Measurements from ENCODE around the gene FDXR. TPM values are rescaled to one million over a fixed set of nuclear protein-coding genes. Genes with fewer than 3 reads are reported as not detected.

FDXR gene
- total RNA-seq: 48.2 and 57.8 TPM in 2 replicates

GRCh38 chr17:74872313-74873036 lies at the start of gene FDXR:
Gene FDXR (minus strand): TSS chr17:74872994. CDS start chr17:74872944, 50 bp downstream.

GRCh38 chr17:74892974-74893911 lies 20.4 kb upstream of the FDXR start, which contains the start of gene FADS6:
Gene FADS6 (minus strand): TSS chr17:74893633. CDS start chr17:74893595, 38 bp downstream.

GRCh38 chr17:74859459-74860228 lies 13.2 kb downstream of the FDXR start, which contains the start of gene GRIN2C:
Gene GRIN2C (minus strand): TSS chr17:74859885. CDS start chr17:74855092, 4,793 bp downstream.

Other genes with a start within 250 kb of the FDXR start
- not detected in 2 replicates for gene CD300E, start 249.3 kb downstream of the FDXR start, total RNA-seq
- not detected in 2 replicates for gene CD300LF, start 160.1 kb downstream of the FDXR start, total RNA-seq
- gene RAB37, start 135.7 kb downstream of the FDXR start, total RNA-seq: 0.05 and 0.42 TPM in 2 replicates
- gene NHERF1, start 124.4 kb downstream of the FDXR start, total RNA-seq: 215 and 238 TPM in 2 replicates
- 22.3 and 24.6 TPM in 2 replicates for gene NAT9, start 96.6 kb downstream of the FDXR start, total RNA-seq
- gene GRIN2C, start 13.1 kb downstream of the FDXR start, total RNA-seq: not detected in 2 replicates
- gene FADS6, start 20.6 kb upstream of the FDXR start, total RNA-seq: 0.74 and 0.85 TPM in 2 replicates
- gene USH1G, start 50.3 kb upstream of the FDXR start, total RNA-seq: 5.2 and 5.6 TPM in 2 replicates
- gene OTOP2, start 51.3 kb upstream of the FDXR start, total RNA-seq: 0.42 and 0.79 TPM in 2 replicates
- gene OTOP3, start 62.9 kb upstream of the FDXR start, total RNA-seq: 0.14 and 0.56 TPM in 2 replicates
- gene HID1, start 99.8 kb upstream of the FDXR start, total RNA-seq: 3.8 and 9.2 TPM in 2 replicates
- gene CDR2L, start 114.6 kb upstream of the FDXR start, total RNA-seq: 19.4 and 27.5 TPM in 2 replicates
- gene MRPL58, start 139.7 kb upstream of the FDXR start, total RNA-seq: 80.0 and 116 TPM in 2 replicates
- 301 and 458 TPM in 2 replicates for gene ATP5PD, start 174.0 kb upstream of the FDXR start, total RNA-seq
- 11.7 and 13.5 TPM in 2 replicates for gene KCTD2, start 174.2 kb upstream of the FDXR start, total RNA-seq
- 8.5 and 13.2 TPM in 2 replicates for gene SLC16A5, start 215.0 kb upstream of the FDXR start, total RNA-seq
- 4.4 and 4.6 TPM in 2 replicates for gene ARMC7, start 237.0 kb upstream of the FDXR start, total RNA-seq

Measured in airway epithelial cell (primary cell).